ENCODE measurements around the gene PPP1R9A.

Gene PPP1R9A
- total RNA-seq: 0 to 0.54 (median 0.45) reads per million in 4 experiments

DNA sequence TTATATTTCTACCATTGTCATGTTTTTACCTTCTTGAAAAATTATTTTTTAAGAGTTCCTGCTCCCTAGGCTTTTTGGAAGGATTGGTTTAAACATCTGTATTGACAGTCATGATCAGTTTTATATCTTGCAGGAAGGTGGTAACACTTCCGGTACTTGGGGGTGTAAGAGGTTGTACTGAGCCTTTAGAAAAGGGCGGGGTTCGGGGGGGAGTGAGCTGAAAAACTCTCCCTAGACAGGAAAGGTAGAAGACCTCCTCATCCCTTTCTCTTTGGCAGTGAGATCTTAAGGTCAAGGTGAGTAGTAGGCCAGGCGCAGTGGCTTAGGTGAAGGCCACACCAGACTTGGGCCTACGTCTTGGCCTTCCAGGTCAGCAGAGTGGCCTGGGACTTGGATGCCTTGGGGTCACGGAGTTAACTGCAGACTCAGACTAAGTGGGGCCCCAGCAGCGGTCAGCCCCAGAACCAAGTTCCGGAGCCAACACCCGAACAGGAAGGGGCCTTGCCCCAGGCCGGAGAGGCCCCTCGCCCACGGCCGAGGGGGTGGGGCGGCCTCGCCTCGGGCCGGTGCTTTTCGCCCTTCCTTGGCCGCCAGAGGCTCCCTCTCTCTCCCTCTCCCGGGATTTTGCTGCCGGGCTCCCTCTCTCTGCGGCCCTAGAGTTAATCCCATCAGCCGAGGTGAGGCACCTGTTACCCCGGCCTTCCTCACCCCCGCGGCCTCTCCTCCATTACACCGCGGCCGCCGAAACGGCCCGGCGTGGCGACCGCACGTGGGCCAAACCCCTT is at the start of gene PPP1R9A:
TSS of gene PPP1R9A (plus strand) at position 569 of the 785 bp plus-strand sequence. CDS start 2,520 bp downstream, outside the sequence.
- no peak for DNase-seq

DNA sequence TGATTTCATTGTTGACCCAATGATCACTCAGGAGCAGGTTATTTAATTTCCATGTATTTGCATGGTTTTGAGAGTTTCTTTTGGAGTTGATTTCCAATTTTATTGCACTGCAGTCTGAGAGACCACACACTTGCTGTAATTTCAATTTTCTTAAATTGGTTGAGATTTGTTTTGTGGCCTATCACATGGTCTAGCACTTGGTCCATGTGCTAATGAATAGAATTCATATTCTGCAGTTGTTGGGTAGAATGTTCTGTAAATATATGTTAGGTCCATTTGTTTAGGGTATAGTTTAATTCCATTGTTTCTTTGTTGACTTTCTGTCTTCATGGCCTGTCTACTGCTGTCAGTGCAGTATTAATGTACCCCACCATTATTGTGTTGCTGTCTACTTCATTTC is 36.3 kb upstream of the PPP1R9A start:
- no peak for DNase-seq

DNA sequence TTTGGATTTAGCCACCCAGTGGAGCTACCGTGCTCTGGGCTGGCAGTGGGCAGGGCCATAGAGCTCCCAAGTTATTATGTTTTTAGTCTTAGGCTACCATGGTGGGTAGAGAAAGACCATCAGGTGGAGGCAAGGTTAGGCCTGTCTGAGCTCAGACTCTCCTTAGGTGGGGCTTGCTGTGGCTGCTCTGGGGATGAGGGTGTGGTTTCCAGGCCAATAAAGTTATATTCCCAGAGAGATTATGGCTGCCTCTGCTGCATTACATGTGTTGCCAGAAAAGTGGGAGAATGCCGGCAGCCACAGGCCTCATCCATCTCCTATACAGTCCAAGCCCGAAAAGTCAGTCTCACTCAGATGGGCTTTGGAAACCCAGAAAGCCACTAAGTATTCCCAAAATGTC is 34.2 kb upstream of the PPP1R9A start:
- no peak for DNase-seq

DNA sequence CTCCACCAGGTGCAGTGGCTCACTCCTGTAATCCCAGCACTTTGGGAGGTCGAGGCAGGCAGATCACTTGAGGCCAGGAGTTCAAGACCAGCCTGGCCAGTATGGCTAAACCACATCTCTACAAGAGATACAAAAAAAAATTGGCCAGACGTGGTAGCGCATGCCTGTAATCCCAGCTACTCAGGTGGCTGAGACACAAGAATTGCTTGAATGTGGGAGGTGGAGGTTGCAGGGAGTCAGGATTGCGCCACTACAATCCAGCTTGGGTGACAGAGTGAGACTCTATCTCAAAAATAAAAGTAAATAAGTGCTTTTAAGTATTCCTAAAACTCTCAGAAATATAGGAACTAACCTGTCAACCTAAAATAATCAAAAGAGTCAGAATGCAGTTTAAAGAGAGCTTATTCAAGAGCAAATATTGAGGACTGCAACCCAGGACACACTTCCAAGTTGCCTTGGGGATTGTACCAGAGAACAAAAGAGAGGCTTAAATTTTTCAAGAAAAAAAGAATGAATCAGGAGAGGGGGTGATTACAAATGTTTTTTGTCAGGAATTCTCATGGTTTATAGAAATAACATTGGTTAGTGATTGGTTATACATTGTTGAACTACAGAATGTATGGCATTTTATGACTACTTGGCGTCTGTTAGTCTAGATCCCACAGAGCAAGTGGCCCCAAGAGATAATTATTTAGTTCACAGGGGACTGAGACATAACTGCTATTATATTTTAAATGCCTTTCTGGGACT is 33.2 kb upstream of the PPP1R9A start:
- DNase-seq: no peak

DNA sequence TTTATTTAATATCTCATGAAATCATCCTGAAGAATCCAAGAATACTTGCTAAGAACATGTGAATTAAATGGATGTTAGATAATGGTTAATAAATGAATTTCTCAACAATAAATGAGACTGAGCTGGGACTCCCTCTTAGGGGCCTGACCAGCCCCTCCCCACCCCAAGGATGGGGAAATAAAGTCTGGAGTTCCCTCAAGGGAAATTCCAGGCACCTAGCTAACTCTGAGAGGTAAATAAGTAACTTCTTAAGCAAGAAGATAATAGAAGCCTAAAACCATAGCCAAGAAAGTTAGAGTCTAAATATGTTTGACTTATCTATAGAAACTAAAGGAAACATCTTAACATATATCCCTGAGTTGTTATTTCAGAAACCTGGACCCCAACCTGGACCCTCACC is 32.2 kb upstream of the PPP1R9A start:
- no peak for DNase-seq

DNA sequence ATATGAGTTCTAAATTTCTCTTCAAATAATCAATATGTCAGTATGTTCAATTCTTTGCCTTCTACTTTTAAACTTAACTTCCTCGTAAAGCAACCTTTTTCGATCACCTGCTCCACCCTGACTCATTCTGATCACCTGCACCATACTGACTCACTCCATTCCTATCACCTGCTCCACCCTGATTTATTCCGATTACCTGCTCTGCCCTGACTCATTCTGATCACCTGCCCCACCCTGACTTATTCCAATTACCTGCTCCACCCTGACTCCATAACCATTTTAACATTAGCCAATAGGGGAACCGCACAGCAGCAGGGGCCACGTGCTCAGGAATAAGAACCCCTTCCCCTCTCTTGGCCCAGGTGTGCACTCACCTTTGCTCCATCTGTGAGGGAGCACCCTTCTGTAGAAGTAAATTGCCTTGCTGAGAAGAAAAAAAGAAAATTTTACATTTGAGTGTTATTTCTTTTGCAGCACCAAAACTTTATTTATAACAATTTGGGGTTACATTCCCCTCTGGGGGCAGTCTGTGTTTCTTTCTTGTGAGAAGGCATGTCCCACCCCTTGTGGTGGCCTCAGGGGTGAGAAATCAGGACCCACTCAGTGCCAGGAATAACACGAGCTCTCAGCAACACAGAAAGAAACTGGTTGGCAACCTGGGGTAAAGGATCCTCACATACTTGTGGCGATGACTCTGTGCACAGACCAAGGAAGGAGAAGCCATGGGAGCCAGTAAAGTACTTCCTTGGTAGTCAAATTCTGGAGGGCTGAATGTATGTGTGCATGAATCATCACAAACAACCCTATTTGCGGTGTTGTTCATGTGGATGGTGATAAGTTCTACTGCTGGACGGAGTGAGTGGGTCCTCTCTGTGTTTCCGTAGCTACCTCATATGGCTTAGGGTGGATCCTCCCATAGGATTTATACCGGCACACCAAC is 29.4 kb upstream of the PPP1R9A start:
- DNase-seq: no peak

DNA sequence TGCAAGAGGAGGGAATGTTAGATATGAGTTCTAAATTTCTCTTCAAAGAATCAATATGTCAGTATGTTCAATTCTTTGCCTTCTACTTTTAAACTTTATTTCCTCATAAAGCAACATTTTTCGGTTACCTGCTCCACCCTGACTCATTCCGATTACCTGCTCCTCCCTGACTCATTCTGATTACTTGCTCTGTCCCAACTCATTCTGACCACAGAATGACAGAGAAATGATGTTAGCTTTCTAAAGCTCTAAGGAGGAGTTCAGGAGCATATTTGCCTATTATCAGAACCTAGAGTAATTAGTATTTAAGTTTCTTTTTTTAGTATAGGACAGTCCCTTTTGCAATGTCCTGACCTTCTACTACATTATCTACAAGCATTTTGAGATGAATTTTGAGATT is 24.5 kb upstream of the PPP1R9A start:
- DNase-seq: no peak

DNA sequence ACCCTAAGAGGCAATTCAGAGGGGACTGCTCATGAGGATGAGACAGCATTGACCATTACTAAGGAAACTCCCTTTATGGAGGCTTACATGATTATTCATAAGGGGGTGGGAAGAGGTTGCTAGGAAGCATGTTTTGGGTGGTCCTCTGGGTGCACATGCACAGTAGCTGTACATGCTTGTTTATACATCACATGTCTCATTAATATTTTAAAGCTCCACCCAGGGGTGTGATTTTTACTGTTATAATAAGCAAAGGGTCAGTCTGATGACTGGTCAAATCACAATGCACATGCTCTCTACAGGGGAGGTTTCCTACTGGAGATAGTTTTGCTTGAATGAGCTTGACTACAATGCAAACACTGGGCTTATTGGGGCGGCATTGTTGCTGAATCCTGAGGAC is 23.8 kb upstream of the PPP1R9A start:
- no peak for DNase-seq

DNA sequence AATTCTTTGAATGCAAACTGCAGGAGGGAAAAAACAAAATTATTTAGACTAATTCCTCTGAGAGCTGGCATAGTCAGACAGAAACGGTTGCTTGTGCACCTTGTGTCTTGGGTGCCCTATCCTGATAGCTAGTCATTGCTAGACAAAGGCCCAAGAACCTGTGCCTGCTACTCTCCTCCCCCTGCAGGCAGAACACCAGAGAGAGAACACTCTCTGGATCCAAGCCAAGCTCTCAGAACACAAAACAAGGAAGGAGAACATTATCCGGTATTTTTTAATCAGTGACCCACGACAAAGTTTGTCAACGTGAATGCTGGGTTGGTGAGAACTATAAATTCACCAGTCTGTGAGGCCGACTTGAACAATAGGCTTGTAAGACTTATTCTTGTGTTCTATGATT is 18.8 kb upstream of the PPP1R9A start:
- no peak for DNase-seq

DNA sequence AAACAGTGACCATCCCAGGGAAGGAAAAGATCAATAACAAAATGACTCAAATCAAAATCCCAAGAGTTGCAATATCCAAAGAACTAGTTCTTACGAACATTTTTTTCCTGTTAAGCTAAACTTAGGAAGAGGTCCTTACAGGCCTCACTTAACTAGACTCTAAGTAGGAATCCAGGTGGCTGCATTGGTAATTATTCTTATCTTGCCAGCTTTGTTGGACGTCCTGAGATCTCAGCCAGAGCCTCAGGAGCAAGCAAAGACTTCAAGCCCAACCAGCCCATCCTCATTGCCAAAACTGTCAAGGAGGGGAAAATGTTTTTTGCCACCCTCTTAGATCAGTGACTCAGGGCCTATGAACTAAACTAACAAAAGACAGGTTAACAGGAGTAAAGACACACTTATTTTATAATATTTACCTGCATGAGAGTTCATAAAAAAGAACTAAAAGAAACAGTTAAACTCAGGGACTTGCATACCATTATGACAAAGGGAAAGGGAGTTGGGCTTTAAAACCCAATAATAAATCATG is 18.3 kb upstream of the PPP1R9A start:
- DNase-seq: no peak

DNA sequence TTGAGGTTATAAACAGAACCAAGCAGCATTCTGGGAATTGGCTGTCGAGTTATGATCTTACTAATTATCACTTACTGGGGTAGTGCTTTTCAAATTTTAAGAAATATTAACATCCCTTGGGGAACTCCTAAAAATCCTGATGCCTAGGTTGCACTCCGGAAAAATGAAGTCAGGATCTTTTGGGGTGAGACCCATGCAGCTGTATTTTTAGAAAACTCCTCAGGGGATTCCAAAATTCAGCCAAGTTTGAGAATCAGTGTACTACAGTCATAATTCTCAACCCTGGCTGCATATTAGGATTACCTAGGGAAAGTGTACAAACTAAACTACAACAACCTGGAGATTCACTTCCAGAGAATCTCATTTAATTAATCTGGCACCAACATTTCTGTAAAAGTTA is 17.2 kb upstream of the PPP1R9A start:
- no peak for DNase-seq

DNA sequence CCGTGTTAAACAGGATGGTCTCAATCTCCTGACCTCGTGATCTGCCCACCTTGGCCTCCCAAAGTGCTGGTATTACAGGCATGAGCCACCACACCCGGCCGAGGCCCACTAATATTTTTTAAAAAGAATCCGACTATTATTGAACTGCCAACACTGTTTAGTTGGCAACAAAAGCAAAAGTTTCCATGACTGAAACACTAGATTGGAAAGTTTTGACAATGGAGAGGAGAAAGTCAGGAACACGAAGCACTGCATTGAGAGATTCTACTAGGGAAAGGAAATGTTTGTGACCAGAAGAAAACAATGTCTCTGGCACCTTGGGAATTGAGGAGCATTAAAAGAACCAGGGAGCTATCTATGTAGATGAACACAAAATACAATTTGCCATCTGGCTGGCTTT is 13.7 kb upstream of the PPP1R9A start:
- DNase-seq: no peak

DNA sequence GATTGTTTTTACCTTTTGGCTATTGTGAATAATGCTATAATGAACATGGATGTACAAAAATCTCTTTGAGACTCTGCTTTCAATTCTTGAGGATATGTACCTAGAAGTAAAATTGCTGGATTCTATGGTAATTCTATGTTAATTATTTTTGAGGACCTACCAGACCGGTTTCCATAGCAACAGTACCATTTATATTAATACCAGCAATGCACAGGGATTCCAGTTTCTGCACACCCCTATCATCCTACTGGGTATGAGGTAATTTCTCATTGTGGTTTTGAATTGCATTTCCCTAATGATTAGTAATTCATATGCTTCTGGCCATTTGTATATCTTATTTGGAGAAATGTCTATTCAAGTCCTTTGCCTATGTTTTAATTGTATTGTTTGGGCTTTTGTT is 9.9 kb upstream of the PPP1R9A start:
- no peak for DNase-seq

DNA sequence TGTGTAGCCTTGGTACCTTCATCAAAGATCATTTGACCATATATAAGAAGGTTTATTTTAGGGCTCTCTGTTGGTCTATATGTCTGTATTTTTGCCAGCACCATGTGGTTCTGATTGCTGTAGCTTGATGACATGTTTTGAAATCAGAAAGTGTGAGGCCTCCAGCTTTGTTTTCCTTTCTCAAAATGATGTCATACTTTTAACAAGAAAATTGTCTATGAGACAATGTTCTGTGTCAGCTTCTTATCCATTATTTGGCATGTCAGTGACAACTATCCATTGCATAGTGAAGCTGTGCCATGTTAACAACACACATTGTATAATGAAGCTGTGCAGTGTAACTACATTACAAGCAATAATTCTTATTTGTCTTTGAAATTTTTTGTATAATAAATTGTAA is 9.1 kb upstream of the PPP1R9A start:
- no peak for DNase-seq

DNA sequence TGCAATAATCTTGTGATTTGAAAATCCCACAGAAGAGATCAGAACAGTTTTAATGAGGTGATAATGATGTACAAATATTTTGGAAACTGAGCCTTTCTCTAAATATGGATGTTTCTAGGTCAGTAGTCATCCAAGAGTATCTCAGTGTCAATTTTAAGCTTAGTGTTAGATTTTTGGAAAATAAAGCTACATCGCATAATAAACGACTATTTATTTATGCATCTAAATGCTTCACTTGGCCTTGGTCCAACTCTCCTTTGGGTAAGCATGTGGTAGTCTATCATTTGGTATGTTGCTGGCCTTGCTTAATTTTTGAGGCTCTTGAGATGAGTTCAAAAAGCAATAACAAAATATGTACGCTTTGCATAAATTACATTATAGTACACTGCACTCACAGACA is 5.4 kb upstream of the PPP1R9A start:
- no peak for DNase-seq

DNA sequence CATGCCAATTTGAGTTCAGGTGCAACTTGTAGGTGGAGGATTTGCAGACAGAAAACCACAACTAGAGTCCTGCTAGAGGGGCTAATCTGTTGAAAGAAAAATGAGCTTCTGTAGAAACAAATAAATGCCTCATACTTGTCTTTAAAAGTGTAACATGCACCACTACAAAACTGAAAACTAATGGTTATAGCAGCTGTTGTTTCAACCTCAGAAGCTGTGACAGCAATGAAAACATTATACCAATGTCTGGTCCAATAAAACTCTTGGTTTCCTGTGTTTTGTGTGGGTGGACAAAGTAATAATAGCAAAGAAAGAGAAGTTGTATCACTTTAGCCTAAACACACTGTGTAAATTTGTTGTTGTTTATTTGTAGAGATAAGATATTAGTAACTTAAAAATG is 3.4 kb upstream of the PPP1R9A start:
- DNase-seq: no peak

DNA sequence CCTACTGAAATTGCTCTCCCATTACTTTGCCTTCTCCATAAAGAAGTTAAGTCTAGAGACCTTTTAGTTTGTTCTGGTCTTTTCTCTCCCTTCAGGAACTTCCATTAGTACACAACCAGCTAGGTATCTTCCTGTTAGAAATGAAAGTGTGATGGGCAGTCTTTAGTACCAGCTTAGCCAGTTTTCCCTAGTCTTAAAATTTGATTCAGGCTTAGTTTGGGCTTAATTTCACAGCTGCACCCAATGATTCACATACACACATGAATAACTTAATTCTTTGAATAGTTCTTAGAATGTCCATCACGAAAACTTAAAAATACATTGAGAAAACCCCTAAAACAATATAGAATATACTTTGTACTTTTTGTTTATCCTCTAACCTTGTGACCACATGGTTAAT is 2.4 kb upstream of the PPP1R9A start:
- no peak for DNase-seq

DNA sequence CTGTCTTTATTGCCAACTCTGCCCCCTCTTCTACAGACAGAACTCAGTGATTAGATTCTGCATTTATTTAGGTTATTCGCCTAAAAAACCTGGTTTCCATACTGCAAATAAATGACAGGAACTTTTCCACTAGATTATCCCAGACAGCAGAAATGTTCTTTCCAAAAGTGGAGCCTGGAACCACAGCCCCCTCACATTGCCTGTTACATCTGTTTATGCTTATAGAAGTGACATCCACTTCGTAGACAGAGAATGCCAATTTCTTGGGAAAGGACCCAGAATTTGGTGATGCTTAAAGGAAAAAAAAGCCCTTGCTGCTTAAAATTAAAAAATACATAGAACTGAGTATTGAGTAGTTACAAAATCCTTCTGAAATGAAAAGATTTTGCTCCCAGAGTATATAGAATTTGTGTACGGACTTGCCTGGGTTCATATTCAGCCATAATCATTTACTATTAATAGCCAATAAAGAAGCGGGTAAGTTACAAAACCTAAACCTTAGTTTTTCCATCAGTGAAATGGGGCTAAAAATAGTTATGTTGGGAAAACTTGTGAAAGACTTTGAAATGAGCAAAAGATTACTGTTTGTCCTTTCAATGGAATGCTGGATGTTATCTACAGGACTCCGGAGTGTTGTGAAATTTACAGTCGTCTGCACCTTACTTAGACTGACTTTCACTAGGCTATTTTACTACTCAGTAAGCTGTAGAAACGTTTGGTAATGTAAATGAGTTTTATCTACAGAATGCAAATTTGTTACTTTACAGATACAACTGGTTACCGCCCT is 1.1 kb upstream of the PPP1R9A start:
- DNase-seq: no peak

DNA sequence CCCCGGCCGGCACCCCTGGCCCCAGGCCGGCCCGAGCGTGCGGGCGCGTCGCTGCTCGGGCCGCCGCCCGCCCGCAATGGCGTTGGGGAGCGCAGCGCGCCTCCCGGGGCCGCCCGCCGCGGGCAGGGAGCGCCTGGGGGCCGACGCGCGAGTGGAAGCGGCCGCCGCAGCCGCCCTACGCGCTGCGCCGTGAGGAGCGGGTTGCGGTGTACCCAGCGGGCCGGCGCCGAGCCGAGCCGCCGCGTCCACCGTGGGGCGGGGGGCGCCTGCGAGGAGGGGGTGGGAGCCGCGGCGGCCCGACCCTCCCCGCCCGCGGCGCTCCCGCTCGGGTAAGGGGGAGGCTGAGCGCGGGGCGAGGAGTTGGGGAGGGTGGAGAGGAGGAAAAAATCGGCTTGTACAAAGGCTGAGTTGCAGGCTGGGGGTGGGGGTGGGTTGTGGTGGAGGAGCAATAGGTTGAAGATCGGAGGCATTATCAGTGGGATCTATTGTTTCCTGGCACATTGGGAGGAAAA is 473 bp downstream of the PPP1R9A start:
- no peak for DNase-seq

DNA sequence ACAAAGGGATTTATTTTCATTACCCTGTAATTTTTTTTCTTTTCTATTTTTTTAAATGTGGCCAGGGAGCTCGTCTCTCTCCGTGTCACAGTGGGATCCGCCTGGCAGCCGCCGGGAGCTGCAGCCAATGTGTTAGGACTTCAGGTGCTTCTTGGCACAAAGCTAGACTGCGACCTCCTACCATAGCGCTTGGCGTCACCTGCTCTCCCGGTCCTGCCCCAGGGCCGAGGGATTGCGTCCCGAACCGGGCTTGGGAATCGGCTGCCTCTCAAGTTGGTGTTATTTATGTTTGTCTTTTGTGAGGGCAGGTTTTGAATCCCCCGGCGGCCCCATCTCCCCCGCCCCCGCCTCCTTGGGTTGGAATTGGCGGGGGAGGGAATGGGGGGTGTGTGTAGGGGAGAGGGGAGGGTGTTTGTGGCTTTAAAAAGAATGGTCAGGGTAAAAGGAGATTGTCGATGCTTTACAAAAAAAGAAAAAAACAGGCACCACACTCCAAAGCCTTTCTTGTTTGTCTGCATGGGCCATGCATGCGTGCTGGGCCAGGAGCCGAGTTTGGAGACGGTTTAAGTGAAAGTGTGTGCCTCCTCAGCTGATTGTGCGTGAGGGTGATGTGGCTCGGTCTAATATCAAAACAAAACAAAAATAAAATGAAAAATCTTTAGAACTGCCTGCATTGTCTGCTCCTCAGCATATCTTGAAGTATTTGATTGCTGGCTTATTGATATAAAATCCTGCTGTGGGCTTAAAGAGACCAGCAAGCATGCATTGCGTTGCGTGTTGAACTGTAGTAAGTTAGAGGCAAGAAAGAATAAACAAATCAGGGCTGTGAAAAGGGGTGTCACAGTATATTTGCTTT is 1.2 kb downstream of the PPP1R9A start:
- no peak for DNase-seq

DNA sequence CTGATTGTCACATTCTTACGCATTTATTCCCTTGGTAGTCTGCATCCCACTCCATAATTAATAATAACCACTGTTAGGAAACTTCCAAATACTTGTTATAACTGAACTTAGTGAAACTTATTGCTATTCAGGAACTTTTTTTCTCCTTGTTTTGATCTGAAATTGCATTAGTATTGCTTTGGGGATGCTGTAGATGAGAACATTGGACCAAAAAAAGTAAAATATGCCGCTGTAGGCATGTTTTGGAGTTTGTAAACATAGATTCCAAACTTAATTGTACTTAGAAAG is 1.7 kb downstream of the PPP1R9A start:
- no peak for DNase-seq

Data from effector CD8-positive, alpha-beta T cell (primary cell).